HG03439 (cell line): ENCODE data around the gene CCDC124.
A peak's percentile ranks its signal among the peaks of the same experiment; 100 is the strongest.

Experiments used
- ATAC-seq: cut with Tn5 transposase; IDR thresholded peaks from one replicate; pipeline ENCODE4 v1.9.1; 2021; ENCODE audit warnings: mild to moderate bottlenecking, moderate library complexity; ENCODE audit not compliant: unreplicated experiment

CCDC124 gene

DNA sequence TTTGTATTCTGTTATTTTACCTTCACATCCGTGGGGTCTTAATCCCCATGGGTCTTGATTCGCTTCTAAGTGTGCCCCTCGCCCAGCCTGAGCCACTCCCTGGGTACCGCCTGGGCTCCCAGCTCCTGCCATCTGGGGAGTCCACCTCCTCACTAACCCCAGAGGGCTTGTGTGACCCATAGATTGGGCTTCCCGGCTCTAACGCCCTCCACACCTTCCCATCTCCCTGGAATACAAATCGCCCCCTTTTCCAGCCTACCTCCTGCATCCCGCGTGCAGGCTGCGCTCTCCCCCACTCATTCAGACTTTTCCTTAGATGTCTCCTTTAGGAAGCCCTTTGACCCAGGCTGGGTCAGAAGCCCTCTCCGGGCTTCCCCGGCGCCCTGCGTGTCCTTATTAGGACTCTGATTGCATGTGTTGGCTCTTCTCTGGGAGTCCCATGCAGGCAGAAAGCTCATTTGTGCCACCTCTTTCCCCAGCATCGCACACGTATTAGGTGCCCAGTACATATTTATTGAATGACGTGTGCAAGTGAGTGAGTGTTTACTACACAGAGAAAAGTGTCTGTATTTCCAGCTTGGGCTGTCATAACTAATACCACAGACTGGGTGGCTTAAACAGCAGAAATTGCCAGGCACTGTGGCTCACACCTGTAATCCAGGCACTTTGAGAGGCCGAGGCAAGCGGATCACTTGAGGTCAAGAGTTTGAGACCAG lies 757 bp downstream of the CCDC124 start:
- no peak for ATAC-seq

GRCh38 chr19:17936379-17936778 lies 3.6 kb downstream of the CCDC124 start:
- ATAC-seq: no peak

- ATAC-seq: no peak
Observed at GRCh38 chr19:17937371-17937900, 4.6 kb downstream of the CCDC124 start.

DNA sequence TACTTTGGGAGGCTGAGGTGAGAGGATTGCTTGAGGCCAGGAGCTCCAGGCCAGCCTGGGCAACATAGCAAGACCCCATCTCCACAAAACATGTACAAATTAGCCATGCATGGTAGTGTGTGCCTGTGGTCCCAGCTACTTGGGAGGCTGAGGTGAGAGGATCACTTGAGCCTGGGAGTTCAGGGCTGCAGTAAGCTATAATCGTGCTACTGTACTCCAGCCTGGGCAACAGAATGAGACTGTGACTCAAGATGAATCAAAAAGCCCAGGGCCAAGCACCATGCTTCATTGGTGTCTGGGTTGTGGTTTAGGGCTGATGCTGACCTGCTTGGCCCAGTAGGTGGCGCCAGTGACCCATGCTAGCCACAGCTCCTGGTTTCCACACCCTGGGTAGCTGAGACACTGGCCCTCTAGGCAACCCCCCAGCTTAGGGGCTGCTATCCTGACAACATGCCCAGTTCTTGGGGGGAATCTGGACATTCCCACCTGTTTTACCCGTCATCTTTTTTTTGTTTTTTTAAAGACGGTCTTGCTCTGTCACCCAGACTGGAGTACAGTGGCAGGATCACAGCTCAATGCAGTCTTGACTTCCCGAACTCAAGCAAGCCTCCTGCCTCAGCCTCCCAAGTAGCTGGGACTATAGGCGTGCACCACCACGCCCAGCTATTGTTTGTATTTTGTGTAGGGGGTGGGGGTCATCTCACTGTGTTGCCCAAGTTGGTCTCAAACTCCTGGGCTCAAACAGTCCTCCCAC lies 5.5 kb downstream of the CCDC124 start:
- ATAC-seq: no peak

DNA sequence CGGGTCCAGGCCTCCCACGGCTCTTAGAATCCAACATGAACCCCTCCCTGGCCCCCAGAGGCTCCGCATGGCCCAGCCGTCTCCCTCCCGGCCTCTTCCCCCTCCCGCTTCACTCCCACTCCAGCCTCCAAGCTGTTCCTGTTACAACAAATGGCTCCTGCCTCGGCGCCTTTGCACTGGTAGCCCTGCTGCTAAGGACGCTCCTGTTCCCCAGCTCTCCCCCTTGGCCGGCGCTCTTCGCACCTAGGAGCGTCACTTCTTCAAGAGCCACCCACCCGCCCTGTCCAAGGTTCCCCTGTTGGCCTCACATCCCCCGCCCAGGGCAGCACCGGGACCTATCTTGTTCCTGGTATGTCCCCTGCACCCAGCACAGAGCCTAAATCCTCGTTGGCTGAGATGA lies 9.4 kb downstream of the CCDC124 start:
- no peak for ATAC-seq

GRCh38 chr19:17942582-17943273 lies 9.9 kb downstream of the CCDC124 start:
- no peak for ATAC-seq

GRCh38 chr19:17943274-17944221 lies 10.7 kb downstream of the CCDC124 start:
- no peak for ATAC-seq

DNA sequence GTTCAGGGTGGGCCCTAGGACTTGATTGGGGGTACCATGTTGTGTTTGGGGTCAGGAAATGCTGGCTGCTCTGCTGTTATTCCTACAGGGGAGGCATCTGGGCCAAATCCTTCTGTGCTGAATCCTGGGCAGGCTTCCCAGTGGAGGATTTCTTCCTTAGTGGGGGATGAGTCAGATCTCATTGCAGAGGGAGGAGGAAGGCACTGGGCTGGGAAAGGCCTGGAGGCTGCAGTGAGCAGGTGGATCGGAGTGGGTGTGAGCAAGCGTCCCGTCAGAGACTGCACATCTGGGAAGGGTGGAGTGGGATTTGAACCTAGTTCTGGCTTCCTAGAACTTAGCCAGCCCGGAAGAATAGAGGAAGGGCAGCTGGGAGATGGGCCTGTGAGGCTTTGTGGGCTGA lies 11.5 kb downstream of the CCDC124 start:
- no peak for ATAC-seq

- ATAC-seq: peak; percentile 26
Observed at GRCh38 chr19:17946965-17947784, 14.4 kb downstream of the CCDC124 start.

- ATAC-seq: peak; percentile 57
Observed at GRCh38 chr19:17947815-17948513, 15.1 kb downstream of the CCDC124 start.

DNA sequence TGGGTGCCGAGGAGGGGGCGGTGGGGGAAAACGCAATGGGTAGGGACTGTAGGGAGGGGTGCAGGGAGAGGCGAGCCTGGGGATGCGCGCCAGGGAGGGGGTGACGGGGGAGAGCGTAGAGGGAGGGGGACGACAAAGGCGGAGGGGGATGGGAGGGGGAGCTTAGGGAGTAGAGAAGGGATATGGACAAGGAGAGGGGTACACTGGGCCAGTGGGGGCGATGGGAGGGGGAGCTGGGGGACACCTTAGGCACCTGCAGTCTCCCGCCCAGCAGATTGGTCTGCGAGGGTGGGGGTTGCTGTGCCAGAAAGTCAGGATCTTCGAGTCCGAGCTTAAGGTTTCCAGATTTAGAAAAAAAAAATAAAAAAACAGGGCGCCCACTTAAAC lies 15.7 kb downstream of the CCDC124 start:
- no peak for ATAC-seq

GRCh38 chr19:17948931-17949930 lies 16.4 kb downstream of the CCDC124 start:
- no peak for ATAC-seq

DNA sequence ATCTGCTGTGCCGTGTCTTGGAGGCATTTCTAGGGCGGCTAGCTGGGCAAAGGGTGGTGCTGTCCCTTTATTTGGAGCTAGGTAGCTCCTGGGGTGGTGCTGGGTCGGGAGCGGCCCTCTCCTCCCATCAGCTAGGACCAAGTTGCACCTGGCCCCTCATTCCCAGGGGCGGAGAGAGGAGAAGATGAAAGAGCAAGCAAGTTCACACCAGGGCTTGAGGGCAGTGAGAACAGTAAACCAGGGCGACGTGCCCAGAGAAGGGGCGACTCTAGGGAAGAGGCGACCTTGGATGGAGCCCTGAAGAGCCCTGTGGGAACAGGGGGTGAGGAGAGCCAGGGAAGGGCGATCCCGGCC lies 17.1 kb downstream of the CCDC124 start:
- no peak for ATAC-seq

- ATAC-seq: no peak
Observed at GRCh38 chr19:17950310-17951156, 17.7 kb downstream of the CCDC124 start.

DNA sequence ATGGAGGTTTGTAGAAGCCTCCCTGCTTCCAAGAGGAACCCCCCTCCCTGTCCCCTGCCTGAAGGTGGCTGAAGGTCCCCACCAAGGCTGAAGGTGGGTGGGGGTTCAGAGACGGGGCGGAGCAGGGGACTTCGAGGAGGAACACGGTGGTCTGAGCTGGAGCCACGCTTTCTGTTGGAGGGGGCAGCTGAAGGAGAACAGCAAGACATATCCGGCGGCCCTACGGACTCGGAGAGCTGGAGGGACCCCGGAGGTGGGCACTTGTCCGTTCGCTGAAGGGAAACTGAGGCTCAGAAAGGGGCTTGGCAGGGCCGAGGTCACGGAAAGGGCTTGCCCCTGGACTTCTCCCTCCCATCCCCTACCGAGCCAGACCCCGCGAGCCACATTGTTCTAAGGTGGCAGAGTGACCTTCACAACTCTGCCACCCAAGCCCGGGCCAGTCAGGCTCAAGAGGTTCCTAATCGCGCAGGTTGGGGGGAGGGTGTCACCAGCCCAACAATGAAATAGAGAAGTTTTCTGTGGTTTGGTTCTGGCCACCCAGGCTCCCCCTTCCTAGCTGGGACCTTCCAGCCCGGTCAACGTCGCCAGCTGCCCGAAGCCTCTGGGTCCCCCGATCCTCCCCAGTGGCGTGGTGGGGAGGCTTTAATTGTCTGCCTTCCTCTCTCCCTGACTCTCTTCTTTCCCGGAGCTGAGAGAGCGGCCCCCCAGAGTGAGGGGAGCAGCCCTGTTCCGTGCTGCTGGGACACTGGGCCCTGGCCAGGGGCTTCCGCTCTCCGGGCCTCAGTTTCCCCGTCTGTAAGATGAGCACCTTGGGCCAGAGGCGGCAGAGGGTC lies 18.6 kb downstream of the CCDC124 start:
- ATAC-seq: no peak
